IPS-15b (cell line): ENCODE results near the gene STK31.
"Not testable (repeated sequence)": the region's sequence is repeated elsewhere in the genome, so short reads cannot be mapped to it uniquely, and the experiment has no call there.

ENCODE experiments used
- H3K27me3 ChIP-seq: one replicate; pipeline ENCODE4 v1.6.1; 2013; ENCODE audit warnings: low read length; ENCODE audit not compliant: control insufficient read depth, insufficient read depth
- H3K36me3 ChIP-seq: one replicate; pipeline ENCODE4 v1.6.1; 2013; ENCODE audit warnings: low read length; ENCODE audit not compliant: control insufficient read depth, insufficient read depth
- H3K4me1 ChIP-seq: one replicate; pipeline ENCODE4 v1.6.1; 2013; ENCODE audit warnings: mild to moderate bottlenecking, low read length; ENCODE audit not compliant: control insufficient read depth, insufficient read depth
- H3K4me3 ChIP-seq: one replicate; pipeline ENCODE4 v1.5.1; 2013; ENCODE audit warnings: low read depth, low read length
- H3K9ac ChIP-seq: one replicate; pipeline ENCODE4 v1.6.1; 2013; ENCODE audit warnings: low read depth, mild to moderate bottlenecking, low read length
- H3K9me3 ChIP-seq: one replicate; pipeline ENCODE4 v1.6.1; 2013; ENCODE audit warnings: mild to moderate bottlenecking, low read length; ENCODE audit not compliant: control insufficient read depth, insufficient read depth

STK31 gene

GRCh38 chr7:23828125-23828524, 118.1 kb downstream of the STK31 start:
- H3K27me3 ChIP-seq, H3K9me3 ChIP-seq, H3K4me3 ChIP-seq, H3K9ac ChIP-seq, H3K36me3 ChIP-seq, H3K4me1 ChIP-seq: not testable (repeated sequence)

- peaks cover 15% of the 10 kb centered on the region for H3K9me3 ChIP-seq
- H3K27me3 ChIP-seq, H3K36me3 ChIP-seq, H3K4me3 ChIP-seq, H3K4me1 ChIP-seq, H3K9ac ChIP-seq: not testable (repeated sequence)
Measured at GRCh38 chr7:23832733-23833132, 122.7 kb downstream of the STK31 start.

- Histone ChIP-seq H3K27me3 (no peaks in the 10 kb centered on the region), H3K36me3 (no peaks in the 10 kb centered on the region), H3K9me3 (peaks cover 15% of the 10 kb centered on the region), H3K4me1 (no peaks in the 10 kb centered on the region), H3K4me3 (no peak overlapping the region), H3K9ac (no peak overlapping the region)
Measured at GRCh38 chr7:23833405-23833804, 123.4 kb downstream of the STK31 start.

GRCh38 chr7:23844837-23845236, 134.8 kb downstream of the STK31 start:
- H3K9ac ChIP-seq, H3K4me1 ChIP-seq, H3K36me3 ChIP-seq, H3K4me3 ChIP-seq, H3K9me3 ChIP-seq, H3K27me3 ChIP-seq: not testable (repeated sequence)

- no peaks in the 10 kb centered on the region for H3K4me1 ChIP-seq
- H3K9me3 ChIP-seq: no peaks in the 10 kb centered on the region
- H3K27me3 ChIP-seq: no peaks in the 10 kb centered on the region
- no peak overlapping the region for H3K4me3 ChIP-seq
- H3K36me3 ChIP-seq: no peaks in the 10 kb centered on the region
- no peak overlapping the region for H3K9ac ChIP-seq
Measured at GRCh38 chr7:23852135-23852534, 142.1 kb downstream of the STK31 start.

GRCh38 chr7:23852988-23853387, 143.0 kb downstream of the STK31 start:
- H3K36me3 ChIP-seq: no peaks in the 10 kb centered on the region
- H3K27me3 ChIP-seq: no peaks in the 10 kb centered on the region
- no peak overlapping the region for H3K4me3 ChIP-seq
- no peak overlapping the region for H3K9ac ChIP-seq
- no peaks in the 10 kb centered on the region for H3K4me1 ChIP-seq
- no peaks in the 10 kb centered on the region for H3K9me3 ChIP-seq

- Histone ChIP-seq H3K36me3 (no peaks in the 10 kb centered on the region), H3K9me3 (no peaks in the 10 kb centered on the region), H3K9ac (no peak overlapping the region), H3K4me3 (no peak overlapping the region), H3K4me1 (no peaks in the 10 kb centered on the region), H3K27me3 (no peaks in the 10 kb centered on the region)
Measured at GRCh38 chr7:23863209-23863787, 153.3 kb downstream of the STK31 start.

GRCh38 chr7:23864973-23865372, 155.0 kb downstream of the STK31 start:
- Histone ChIP-seq H3K27me3 (no peaks in the 10 kb centered on the region), H3K9ac (no peak overlapping the region), H3K36me3 (no peaks in the 10 kb centered on the region), H3K4me1 (no peaks in the 10 kb centered on the region), H3K4me3 (no peak overlapping the region), H3K9me3 (no peaks in the 10 kb centered on the region)

GRCh38 chr7:23873306-23873705, 163.3 kb downstream of the STK31 start:
- Histone ChIP-seq H3K9ac (no peak overlapping the region), H3K36me3 (no peaks in the 10 kb centered on the region), H3K4me3 (no peak overlapping the region), H3K27me3 (no peaks in the 10 kb centered on the region), H3K9me3 (no peaks in the 10 kb centered on the region), H3K4me1 (no peaks in the 10 kb centered on the region)

GRCh38 chr7:23876526-23876925, 166.5 kb downstream of the STK31 start:
- H3K27me3 ChIP-seq, H3K9me3 ChIP-seq, H3K36me3 ChIP-seq, H3K4me1 ChIP-seq, H3K9ac ChIP-seq, H3K4me3 ChIP-seq: not testable (repeated sequence)
